GM19099 (cell line): ENCODE results near the gene CMTM2.

ENCODE experiments used
- POLR2A ChIP-seq: IDR thresholded peaks from 3 replicates; pipeline ENCODE4 v1.6.1; 2011; ENCODE audit warnings: low read depth; ENCODE audit not compliant: insufficient read length; ENCODE audit errors: extremely low read depth

CMTM2 gene

DNA sequence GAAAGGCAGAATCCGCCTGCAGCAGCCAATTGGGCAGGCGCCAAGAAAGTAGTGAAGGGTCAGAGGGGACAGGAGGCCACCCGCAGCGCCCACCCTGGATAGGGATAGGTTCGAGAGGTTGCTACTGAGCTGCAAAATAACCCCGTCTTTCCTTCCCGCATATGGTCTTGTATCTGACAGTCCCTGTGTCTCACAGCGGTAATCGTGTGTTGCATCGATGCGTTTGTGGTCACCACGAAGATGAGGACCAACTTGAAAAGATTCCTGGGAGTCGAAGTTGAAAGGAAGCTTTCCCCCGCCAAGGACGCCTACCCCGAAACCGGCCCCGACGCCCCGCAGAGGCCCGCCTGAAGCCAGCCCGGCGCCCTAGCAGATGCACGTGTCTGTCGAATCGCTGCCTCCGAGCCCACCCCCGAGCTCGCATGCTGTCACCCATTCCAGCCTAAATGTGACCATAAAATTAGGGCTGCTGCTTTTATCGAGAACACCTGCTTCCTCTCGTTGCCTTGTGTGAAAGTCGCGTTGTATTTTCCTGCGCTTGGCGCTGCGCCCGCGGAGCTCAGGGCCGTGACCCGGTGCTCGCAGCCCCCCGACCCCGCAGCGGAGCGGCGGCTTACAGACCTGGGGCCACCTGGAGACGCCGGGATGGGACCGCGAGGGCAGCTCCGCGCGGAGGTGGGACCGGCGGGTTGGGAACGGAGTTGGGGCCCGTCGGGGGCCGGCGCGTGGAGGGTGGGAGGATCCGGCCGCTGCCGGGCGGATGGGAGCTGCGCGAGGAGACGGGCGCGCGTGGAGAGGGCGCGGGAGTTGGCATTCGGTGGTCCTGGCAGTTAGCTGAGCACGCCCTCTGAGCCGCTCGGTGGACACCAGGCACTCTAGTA is at the start of gene CMTM2:
Gene CMTM2 (plus strand): TSS at position 813 of the 881 bp plus-strand sequence. CDS start 145 bp downstream, outside the sequence.
- TF ChIP-seq POLR2A = no peak

DNA sequence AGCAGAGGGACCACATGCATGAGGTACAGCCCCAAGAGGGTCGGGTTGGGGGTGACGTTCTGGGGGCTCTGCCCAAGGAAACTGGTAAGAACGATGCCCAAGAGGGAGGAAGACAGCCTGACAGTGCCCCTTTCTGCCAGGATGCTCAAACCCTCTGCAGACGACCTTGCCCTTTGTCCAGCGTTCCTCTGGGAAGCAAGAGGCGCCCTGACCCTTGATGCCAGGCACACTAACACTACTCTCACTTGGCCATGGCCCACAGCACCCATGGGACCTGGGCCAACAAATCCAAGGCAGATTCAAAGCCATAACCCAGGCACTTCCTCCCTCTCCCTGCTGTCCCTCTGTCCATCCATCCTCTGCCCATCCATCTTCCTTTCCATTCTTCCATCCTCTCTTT is 49.8 kb upstream of the CMTM2 start:
- no peak for TF ChIP-seq POLR2A

DNA sequence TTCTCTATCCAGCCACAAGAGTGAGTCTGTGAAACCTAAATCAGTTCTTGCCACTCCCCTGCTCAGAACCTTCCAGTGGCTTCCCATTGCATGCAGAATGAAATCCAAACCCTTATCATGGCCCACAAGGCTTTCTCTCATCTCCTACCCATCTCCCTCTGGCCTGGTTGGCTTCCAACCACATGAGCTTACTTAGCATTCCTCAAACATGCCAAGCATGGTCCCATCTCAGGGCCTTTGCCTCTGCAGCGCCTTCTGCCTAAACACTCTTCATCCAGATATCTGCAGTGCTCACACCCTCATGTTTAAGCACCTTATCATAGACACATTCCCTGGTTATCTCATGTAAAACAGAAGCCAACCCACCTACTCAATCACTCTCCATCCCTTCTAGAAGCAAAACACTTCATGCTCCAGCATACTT is 44.9 kb upstream of the CMTM2 start:
- TF ChIP-seq POLR2A = no peak

GRCh38 chr16:66536525-66536924 is 42.7 kb upstream of the CMTM2 start:
- TF ChIP-seq POLR2A = no peak

GRCh38 chr16:66537236-66537635 is 42.0 kb upstream of the CMTM2 start:
- no peak for TF ChIP-seq POLR2A

GRCh38 chr16:66538910-66539309 is 40.4 kb upstream of the CMTM2 start:
- TF ChIP-seq POLR2A = no peak

DNA sequence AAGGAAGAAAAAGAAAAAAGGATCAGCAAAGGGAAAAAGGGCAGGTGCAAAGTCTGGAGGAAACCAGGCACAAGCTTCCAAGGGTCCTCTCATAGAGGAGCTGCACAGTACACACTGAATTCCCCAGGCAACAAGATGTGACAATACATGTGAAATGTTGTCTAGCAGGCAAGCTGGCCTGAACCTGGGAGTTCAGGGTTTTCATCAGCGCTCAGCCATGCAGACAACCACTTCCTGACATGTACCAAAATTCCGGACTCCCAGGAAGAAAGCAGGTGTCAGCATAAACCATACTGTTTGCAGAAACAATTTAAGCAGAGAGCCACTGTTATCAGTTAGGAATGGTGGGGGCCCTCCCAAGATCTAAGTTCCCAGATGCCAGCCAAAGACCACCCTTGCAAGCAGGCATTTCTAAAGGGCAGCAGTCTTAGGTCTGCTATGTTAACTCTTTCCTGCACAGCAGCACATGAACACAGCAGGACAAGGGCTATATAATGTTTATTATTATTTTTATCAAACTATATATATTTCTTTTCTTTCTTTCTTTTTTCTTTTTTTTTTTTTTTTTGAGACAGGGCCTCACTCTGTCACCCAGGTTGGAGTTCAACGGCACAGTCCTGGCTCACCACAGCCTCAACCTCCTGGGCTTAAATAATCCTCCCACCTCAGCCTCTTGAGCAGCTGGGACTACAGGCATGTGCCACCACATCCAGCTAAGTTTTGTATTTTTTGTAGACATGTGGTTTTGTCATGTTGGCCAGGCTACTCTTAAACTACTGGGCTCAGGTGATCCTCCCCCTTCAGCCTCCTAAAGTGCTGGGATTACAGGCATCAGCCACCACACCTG is 39.4 kb upstream of the CMTM2 start:
- no peak for TF ChIP-seq POLR2A

DNA sequence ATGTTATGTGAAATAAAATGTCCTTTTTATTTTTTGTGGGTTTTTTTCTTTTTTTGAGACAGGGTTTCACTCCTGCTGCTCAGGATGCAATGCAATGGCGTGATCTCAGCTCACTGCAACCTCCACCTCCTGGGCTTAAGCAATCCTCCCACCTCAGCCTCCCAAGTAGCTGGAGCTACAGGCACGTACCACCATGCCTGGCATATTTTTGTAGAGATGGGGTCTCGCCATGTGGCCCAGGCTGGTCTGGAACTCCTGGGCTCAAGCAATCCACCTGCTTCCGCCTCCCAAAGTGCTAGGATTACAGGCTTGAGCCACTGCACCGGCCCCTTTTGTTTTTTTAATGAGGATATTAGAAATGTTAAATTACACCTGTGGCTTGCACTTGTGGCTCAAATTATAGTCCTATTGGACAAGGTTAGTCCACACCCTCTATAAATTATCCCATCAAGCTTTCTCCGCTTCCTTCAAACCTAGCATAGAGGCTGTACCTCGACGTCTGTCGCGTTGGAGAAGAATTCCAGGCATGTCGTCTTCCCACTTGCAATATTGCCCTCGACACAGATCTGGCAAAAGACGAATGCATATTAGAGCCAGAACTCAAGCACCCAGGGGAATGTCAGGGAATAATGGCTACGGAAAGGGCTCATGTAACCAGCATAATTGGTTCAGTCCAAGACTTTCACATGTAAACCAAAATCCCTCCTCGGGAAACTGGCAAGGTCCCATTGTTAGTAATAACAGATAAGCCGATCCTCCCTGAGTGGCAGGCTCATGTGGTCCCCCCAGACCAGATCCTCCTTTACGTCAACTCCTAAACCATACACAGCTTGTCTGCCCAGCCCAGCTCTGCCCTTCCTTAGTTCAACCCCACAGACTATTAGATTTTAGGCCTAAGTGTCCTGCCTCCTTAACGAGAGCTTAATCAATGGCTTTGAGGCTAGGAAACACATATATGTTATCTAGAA is 37.6 kb upstream of the CMTM2 start:
- no peak for TF ChIP-seq POLR2A

GRCh38 chr16:66542396-66542795 is 36.9 kb upstream of the CMTM2 start:
- no peak for TF ChIP-seq POLR2A

- no peak for TF ChIP-seq POLR2A
These were observed 35.7 kb upstream of the CMTM2 start for GRCh38 chr16:66543541-66543940.

DNA sequence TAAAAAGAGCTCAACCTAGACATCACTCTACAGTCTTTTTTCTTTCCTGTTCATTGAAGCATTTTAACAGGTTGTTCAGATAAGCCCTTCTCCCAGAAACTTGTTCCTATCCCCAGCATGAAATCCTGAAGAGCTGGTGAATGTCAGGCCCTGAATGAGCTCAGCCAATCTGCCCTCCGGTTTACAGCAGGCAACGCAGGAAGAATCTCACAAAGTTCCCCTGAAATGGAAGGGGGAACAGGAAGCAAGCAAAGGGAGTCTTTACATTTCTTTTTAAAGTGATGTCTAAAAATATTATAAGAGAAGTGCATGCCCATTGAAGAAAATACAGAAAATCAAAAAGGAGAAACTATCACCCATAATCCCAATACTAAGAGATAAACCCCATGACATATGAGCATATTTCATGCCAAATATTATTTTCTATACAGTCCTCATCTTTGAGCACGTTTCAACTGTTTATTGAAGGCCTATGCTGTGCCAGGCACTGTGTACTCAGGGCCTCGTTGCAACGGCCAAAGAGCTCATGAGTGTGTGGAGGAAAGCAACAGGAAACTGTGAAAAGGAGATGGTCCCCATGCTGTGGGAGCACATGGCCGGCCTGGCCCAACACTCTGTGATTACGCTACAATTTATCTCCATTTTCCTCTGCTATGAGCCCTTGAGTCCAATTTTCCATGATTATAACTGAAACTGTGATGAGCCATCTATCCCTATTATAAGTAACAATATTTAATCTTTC is 35.1 kb upstream of the CMTM2 start:
- no peak for TF ChIP-seq POLR2A

DNA sequence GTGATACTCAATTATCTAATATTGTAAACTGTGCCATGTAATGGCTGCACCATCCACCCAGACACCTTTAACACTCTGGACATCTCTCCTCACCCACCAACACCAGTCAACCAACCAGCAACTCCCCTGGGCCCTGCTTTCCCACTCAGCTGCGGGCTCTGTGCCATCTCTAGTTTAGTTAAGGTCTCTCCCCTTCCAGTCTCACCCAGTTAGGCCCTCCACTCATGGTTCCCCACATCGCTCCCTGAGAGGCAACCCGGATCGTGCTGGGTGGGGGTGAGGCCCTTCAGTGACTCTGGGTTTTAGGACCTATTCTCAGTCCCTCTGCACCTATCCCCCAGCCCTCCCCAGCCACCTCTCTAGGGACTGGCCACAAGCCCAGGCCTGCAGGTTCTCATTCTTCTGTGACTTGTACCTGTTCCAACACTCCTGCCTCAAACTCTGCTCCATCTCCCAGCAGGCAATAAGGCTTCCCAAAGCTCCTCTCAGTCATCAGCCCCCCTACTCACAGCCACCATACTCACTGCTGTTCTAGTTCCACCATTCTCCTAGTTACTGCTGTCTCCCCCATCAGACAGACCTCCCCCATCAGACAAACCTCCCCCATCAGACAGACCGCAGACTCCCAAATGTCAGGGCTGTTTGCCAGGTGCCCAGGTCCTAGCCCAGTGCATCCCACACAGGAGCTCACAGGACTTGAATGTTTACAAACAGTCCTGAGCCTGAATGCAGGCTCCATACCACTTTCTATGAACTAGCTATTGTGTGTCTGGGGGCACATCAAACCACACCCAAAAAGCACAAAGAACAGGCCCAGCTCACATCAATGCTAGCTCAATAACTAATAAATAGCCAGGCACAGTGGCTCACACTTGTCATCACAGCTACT is 31.9 kb upstream of the CMTM2 start:
- TF ChIP-seq POLR2A = no peak

DNA sequence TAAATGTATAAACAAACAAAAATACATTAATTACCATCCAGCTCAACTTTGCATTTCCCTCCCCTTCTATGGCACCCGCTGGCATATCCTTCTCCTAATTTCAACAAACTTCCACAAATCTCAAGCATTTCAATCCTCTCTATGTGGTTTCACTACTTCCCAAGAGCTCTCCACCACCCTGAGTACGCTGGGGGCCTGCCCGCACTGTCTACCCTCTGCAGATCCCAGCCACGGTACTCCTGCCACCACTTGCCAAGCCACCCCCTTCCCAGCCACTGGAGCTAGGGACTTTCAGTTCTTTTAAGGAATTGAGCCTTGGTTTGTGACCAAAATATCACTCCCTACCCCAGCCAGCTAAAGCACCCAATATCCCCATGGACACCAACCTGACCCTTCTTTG is 31.2 kb upstream of the CMTM2 start:
- no peak for TF ChIP-seq POLR2A
